Hematopoietic multipotent progenitor cell (in vitro differentiated cells): ENCODE results near the gene NMT2. TPM values are rescaled to one million over a fixed set of nuclear protein-coding genes. Genes with fewer than 3 reads are reported as not detected.

ENCODE experiments used
- small RNA-seq: library from RNA; depleted of rRNA; stranded (forward); fragments of <200 nt; gene quantifications from one replicate; pipeline ENCODE3, GENCODE V24; 2012
- total RNA-seq: library from RNA; depleted of rRNA; stranded (reverse); fragments of >200 nt; gene quantifications from one replicate; pipeline ENCODE4 v1.2.3, GENCODE V29; 2012

NMT2 gene
- total RNA-seq, 1 donor, result 4.6 TPM

Small RNA genes within 50 kb of the gene (small RNA-seq; reads per million reads assigned to genes)
- not detected for gene AL590365.1

Other genes with a start within 250 kb of the NMT2 start
- 12.9 TPM for gene DCLRE1C, start 214.6 kb downstream of the NMT2 start, total RNA-seq
- not detected for gene MEIG1, start 209.3 kb downstream of the NMT2 start, total RNA-seq
- gene OLAH, start 124.8 kb downstream of the NMT2 start, total RNA-seq, result not detected
- gene ACBD7, start 79.9 kb downstream of the NMT2 start, total RNA-seq, result 0.81 TPM
- 11.0 TPM for gene RPP38, start 71.3 kb downstream of the NMT2 start, total RNA-seq
- gene FAM171A1, start 202.6 kb upstream of the NMT2 start, total RNA-seq, result 1.1 TPM